Stomach (tissue), 9 donors: Measurements from ENCODE around the gene WNT3A. TPM values are rescaled to one million over a fixed set of nuclear protein-coding genes. Genes with fewer than 3 reads are reported as not detected.

Source experiments
- DNase-seq, 2 donors: peaks; one replicate each; pipeline versions ENCODE4 v3.0.0 to v3.0.0-alpha.2; 2013 to 2019
- H3K27ac ChIP-seq, 5 donors: fragments of 200-600 bp in 4 of 5; sonication (generic) in 4 of 5; one replicate each; pipeline ENCODE4 v1.5.1; 2013 to 2019; ENCODE audit warnings: mild to moderate bottlenecking in 1 of 5, moderate library complexity in 1 of 5
- H3K27me3 ChIP-seq, 3 donors: fragments of 200-600 bp; sonication (generic); one replicate each; pipeline ENCODE4 v1.5.1; 2017 to 2019; ENCODE audit warnings: mixed run types in 1 of 3
- H3K36me3 ChIP-seq, 4 donors: fragments of 200-600 bp; sonication (generic); 1 replicate in 3 of 4; 2 replicates in 1 of 4; pipeline ENCODE4 v1.5.1; 2016 to 2019
- H3K4me1 ChIP-seq, 4 donors: fragments of 200-600 bp; sonication (generic); one replicate each; pipeline ENCODE4 v1.5.1; 2016 to 2019
- H3K4me3 ChIP-seq, 4 donors: fragments of 200-600 bp; sonication (generic) in 3 of 4; one replicate each; pipeline ENCODE4 v1.5.1; 2016 to 2019; ENCODE audit warnings: mild to moderate bottlenecking in 1 of 4
- H3K9me3 ChIP-seq, 4 donors: fragments of 200-600 bp; sonication (generic); one replicate each; pipeline ENCODE4 v1.5.1; 2016 to 2019
- EP300 ChIP-seq: sonication (generic); formaldehyde crosslinking; IDR thresholded peaks from one replicate; pipeline ENCODE4 v1.6.1; 2017; ENCODE audit warnings: antibody characterized with exemption
- POLR2A ChIP-seq, 4 donors: fragments of 450-650 bp; IDR thresholded peaks; one replicate each; pipeline ENCODE4 v1.6.1; 2016; ENCODE audit warnings: antibody characterized with exemption in 4 of 4, control low read depth in 2 of 4, mild to moderate bottlenecking in 1 of 4, moderate library complexity in 1 of 4
- POLR2AphosphoS5 ChIP-seq, 3 donors: sonication (generic); formaldehyde crosslinking; IDR thresholded peaks; one replicate each; pipeline ENCODE4 v1.6.1; 2016; ENCODE audit warnings: antibody characterized with exemption in 3 of 3
- WGBS, 5 donors: extraction: QIAGEN DNeasy Blood & Tissue Kit in 3 of 5; methylation state at CpG; one replicate each; pipeline versions ENCODE4 v1.1.5 to v1.1.7; 2013 to 2018; 5-methylcytosine and 5-hydroxymethylcytosine counted together
- intact Hi-C: fragments of 100-400 bp; cut with DNase I; formaldehyde crosslinking; loops from one replicate; pipeline ENCODE4 v1.15.1; 2023; ENCODE audit warnings: low total_unique reads
- polyA plus RNA-seq, 3 donors: library from polyadenylated mRNA; stranded (reverse); fragments of 200-250 nt; gene quantifications; one replicate each; pipeline ENCODE4 v1.2.3, GENCODE V29; 2013
- total RNA-seq, 5 donors: library from RNA; depleted of rRNA; stranded (reverse); fragments of >200 nt; gene quantifications; one replicate each; pipeline versions ENCODE4 v1.1.0 to v1.2.3, GENCODE V29; 2014 to 2016
- TF ChIP-seq, protein P1 (sequence below), 7 experiments: fragments of 450-650 bp in 4 of 7; fragments of 200-600 bp in 3 of 7; sonication (generic) in 3 of 7; IDR thresholded peaks; one replicate each; pipeline ENCODE4 v1.5.1; 2016 to 2019; ENCODE audit warnings: antibody characterized with exemption in 7 of 7, control low read depth in 2 of 7, mild to moderate bottlenecking in 1 of 7
- donor health status: healthy with polysubstance abuse.
- donor health status: Bipolar disorder and iron deficiency.
- donor health status: healthy.

Gene WNT3A
- total and polyA plus RNA-seq, 8 donors = 0.31 to 0.90 TPM; not detected in 6

GRCh38 chr1:228015276-228016180 lies 8.7 kb downstream of the WNT3A start:
- H3K27me3 ChIP-seq = peaks cover 0 to 53% (median 6%) of the 10 kb centered on the region in 3 donors
- TF ChIP-seq, protein P1, sequence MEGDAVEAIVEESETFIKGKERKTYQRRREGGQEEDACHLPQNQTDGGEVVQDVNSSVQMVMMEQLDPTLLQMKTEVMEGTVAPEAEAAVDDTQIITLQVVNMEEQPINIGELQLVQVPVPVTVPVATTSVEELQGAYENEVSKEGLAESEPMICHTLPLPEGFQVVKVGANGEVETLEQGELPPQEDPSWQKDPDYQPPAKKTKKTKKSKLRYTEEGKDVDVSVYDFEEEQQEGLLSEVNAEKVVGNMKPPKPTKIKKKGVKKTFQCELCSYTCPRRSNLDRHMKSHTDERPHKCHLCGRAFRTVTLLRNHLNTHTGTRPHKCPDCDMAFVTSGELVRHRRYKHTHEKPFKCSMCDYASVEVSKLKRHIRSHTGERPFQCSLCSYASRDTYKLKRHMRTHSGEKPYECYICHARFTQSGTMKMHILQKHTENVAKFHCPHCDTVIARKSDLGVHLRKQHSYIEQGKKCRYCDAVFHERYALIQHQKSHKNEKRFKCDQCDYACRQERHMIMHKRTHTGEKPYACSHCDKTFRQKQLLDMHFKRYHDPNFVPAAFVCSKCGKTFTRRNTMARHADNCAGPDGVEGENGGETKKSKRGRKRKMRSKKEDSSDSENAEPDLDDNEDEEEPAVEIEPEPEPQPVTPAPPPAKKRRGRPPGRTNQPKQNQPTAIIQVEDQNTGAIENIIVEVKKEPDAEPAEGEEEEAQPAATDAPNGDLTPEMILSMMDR (IDR thresholded peaks at IDR 0.05) = no peak
- TF ChIP-seq POLR2A (IDR thresholded peaks at IDR 0.05) = no peak
- intact Hi-C loops = no loop called here
- no peaks in the 10 kb centered on the region for H3K9me3 ChIP-seq
- no peak overlapping the region for H3K4me3 ChIP-seq
- H3K27ac ChIP-seq = no peak overlapping the region
- no peaks in the 10 kb centered on the region for H3K36me3 ChIP-seq
- H3K4me1 ChIP-seq = no peaks in the 10 kb centered on the region
- DNase-seq = no peak
- 75 to 83% (median 77%) methylated on average over 8 to 21 of the region's 21 CpGs for WGBS, 5 donors

GRCh38 chr1:228016181-228016510 lies 9.3 kb downstream of the WNT3A start:
- H3K27ac ChIP-seq = no peak overlapping the region
- peaks cover 0 to 47% (median 3%) of the 10 kb centered on the region in 3 donors for H3K27me3 ChIP-seq
- intact Hi-C loops = no loop called here
- TF ChIP-seq EP300 (no peak), POLR2AphosphoS5 (IDR thresholded peaks at IDR 0.05) (no peak), POLR2A (IDR thresholded peaks at IDR 0.05) (no peak)
- TF ChIP-seq, protein P1 (IDR thresholded peaks at IDR 0.05) = no peak
- H3K9me3 ChIP-seq = no peaks in the 10 kb centered on the region
- no peaks in the 10 kb centered on the region for H3K4me1 ChIP-seq
- no peaks in the 10 kb centered on the region for H3K36me3 ChIP-seq
- 79 to 92% (median 84%) methylated on average over 2 of the region's 2 CpGs for WGBS, 5 donors
- no peak for DNase-seq
- H3K4me3 ChIP-seq = no peak overlapping the region

- no peaks in the 10 kb centered on the region for H3K9me3 ChIP-seq
- H3K4me1 ChIP-seq = no peaks in the 10 kb centered on the region
- DNase-seq = no peak
- intact Hi-C loops = no loop called here
- no peak overlapping the region for H3K27ac ChIP-seq
- peaks cover 0 to 40% (median 3%) of the 10 kb centered on the region in 3 donors for H3K27me3 ChIP-seq
- H3K36me3 ChIP-seq = no peaks in the 10 kb centered on the region
- TF ChIP-seq POLR2A (IDR thresholded peaks at IDR 0.05) (no peak), POLR2AphosphoS5 (IDR thresholded peaks at IDR 0.05) (no peak), EP300 (no peak)
- TF ChIP-seq, protein P1 (IDR thresholded peaks at IDR 0.05) = no peak
- 72 to 78% (median 74%) methylated on average over 10 to 12 of the region's 12 CpGs for WGBS, 5 donors
- H3K4me3 ChIP-seq = no peak overlapping the region
Measured at GRCh38 chr1:228016653-228017355, 10.0 kb downstream of the WNT3A start.

- TF ChIP-seq, protein P1 (IDR thresholded peaks at IDR 0.05) = no peak
- H3K27me3 ChIP-seq = peaks cover 0 to 33% (median 3%) of the 10 kb centered on the region in 3 donors
- no peak for DNase-seq
- H3K27ac ChIP-seq = no peak overlapping the region
- 89 to 94% (median 90%) methylated on average over 16 of the region's 16 CpGs for WGBS, 5 donors
- no peak overlapping the region for H3K4me3 ChIP-seq
- H3K36me3 ChIP-seq = no peaks in the 10 kb centered on the region
- no peaks in the 10 kb centered on the region for H3K4me1 ChIP-seq
- intact Hi-C loops = no loop called here
- H3K9me3 ChIP-seq = no peaks in the 10 kb centered on the region
Measured at GRCh38 chr1:228017356-228018124, 10.7 kb downstream of the WNT3A start.
